CD14-positive monocyte (primary cell): ENCODE measurements around the gene ARMH3. TPM values are rescaled to one million over a fixed set of nuclear protein-coding genes. Genes with fewer than 3 reads are reported as not detected.
A peak's percentile ranks its signal among the peaks of the same experiment; 100 is the strongest.

ENCODE experiments used
- DNase-seq, 3 donors: peaks; one replicate each; pipeline ENCODE4 v3.0.0-alpha.2; 2011 to 2022
- H2AFZ ChIP-seq: 2 replicates; pipeline ENCODE4 v1.6.0; 2012; ENCODE audit warnings: mild to moderate bottlenecking, low read depth, low read length, inconsistent platforms; ENCODE audit not compliant: insufficient read depth, poor library complexity, severe bottlenecking
- H3K27ac ChIP-seq, 2 donors: 1 replicate in 1 of 2; 2 replicates in 1 of 2; pipeline ENCODE4 v1.5.1; 2012 to 2013; ENCODE audit warnings: low read length in 2 of 2, control low read depth in 1 of 2, inconsistent platforms in 1 of 2, low read depth in 1 of 2, mild to moderate bottlenecking in 1 of 2
- H3K27me3 ChIP-seq, 2 donors: one replicate each; pipeline versions ENCODE4 v1.6.0 to v1.6.1; 2011 to 2013; ENCODE audit warnings: low read length in 2 of 2; ENCODE audit not compliant: control insufficient read depth in 2 of 2, insufficient read depth in 2 of 2
- H3K36me3 ChIP-seq, 2 donors: replicated peaks in 1 of 2; 1 replicate in 1 of 2; 2 replicates in 1 of 2; pipeline versions ENCODE4 v1.5.1 to v1.6.1; 2012 to 2013; ENCODE audit warnings: low read length in 2 of 2, control low read depth in 1 of 2, inconsistent platforms in 1 of 2, mild to moderate bottlenecking in 1 of 2; ENCODE audit not compliant: insufficient read depth in 2 of 2, control insufficient read depth in 1 of 2
- H3K4me1 ChIP-seq, 2 donors: 1 replicate in 1 of 2; 2 replicates in 1 of 2; pipeline versions ENCODE4 v1.5.1 to v1.6.1; 2012 to 2013; ENCODE audit warnings: low read length in 2 of 2, control low read depth in 1 of 2, inconsistent platforms in 1 of 2, mild to moderate bottlenecking in 1 of 2, moderate library complexity in 1 of 2; ENCODE audit not compliant: insufficient read depth in 2 of 2, control insufficient read depth in 1 of 2
- H3K4me2 ChIP-seq: replicated peaks from 2 replicates; pipeline ENCODE3; 2012; ENCODE audit warnings: low read length, moderate library complexity, mild to moderate bottlenecking; ENCODE audit not compliant: poor library complexity, severe bottlenecking; ENCODE audit errors: extremely low read depth
- H3K4me3 ChIP-seq, 3 experiments: fragments of 200-600 bp in 1 of 3; sonication (generic) in 1 of 3; replicated peaks in 1 of 3; 1 replicate in 2 of 3; 2 replicates in 1 of 3; pipeline ENCODE4 v1.5.1; 2011 to 2013; ENCODE audit warnings: low read length in 3 of 3, mild to moderate bottlenecking in 3 of 3, control low read depth in 2 of 3, low read depth in 2 of 3, inconsistent platforms in 1 of 3, moderate library complexity in 1 of 3
- H3K79me2 ChIP-seq: 2 replicates; pipeline ENCODE4 v1.6.0; 2012; ENCODE audit warnings: mild to moderate bottlenecking, control low read depth, inconsistent platforms, low read length, moderate library complexity; ENCODE audit not compliant: insufficient read depth
- H3K9ac ChIP-seq: 2 replicates; pipeline ENCODE4 v1.6.0; 2017; ENCODE audit warnings: low read length, mild to moderate bottlenecking; ENCODE audit not compliant: insufficient read depth, poor library complexity, severe bottlenecking
- H3K9me3 ChIP-seq, 2 donors: replicated peaks in 1 of 2; 1 replicate in 1 of 2; 2 replicates in 1 of 2; pipeline versions ENCODE4 v1.5.1 to v1.6.1; 2012 to 2013; ENCODE audit warnings: low read length in 2 of 2, control low read depth in 1 of 2; ENCODE audit not compliant: control insufficient read depth in 1 of 2, insufficient read depth in 1 of 2
- H4K20me1 ChIP-seq: 2 replicates; pipeline ENCODE4 v1.6.0; 2012; ENCODE audit warnings: mild to moderate bottlenecking, low read length, control low read depth, moderate library complexity; ENCODE audit not compliant: insufficient read depth
- H3K27ac Mint-ChIP-seq, 7 donors: one replicate each; pipeline ENCODE4 v1.8.0; 2020; ENCODE audit warnings: mild to moderate bottlenecking in 7 of 7, mixed read lengths in 7 of 7, moderate library complexity in 6 of 7, inconsistent platforms in 2 of 7
- H3K27me3 Mint-ChIP-seq, 3 donors: one replicate each; pipeline ENCODE4 v1.8.0; 2021 to 2022; ENCODE audit warnings: low read depth in 3 of 3, mild to moderate bottlenecking in 3 of 3, mixed read lengths in 3 of 3, moderate library complexity in 3 of 3, inconsistent platforms in 1 of 3
- H3K36me3 Mint-ChIP-seq, 2 donors: one replicate each; pipeline ENCODE4 v1.8.0; 2020; ENCODE audit warnings: mixed read lengths in 2 of 2, inconsistent platforms in 1 of 2, mild to moderate bottlenecking in 1 of 2
- H3K4me1 Mint-ChIP-seq: one replicate; pipeline ENCODE4 v1.8.0; 2020; ENCODE audit warnings: mild to moderate bottlenecking, mixed read lengths
- H3K4me3 Mint-ChIP-seq, 2 donors: one replicate each; pipeline ENCODE4 v1.8.0; 2020; ENCODE audit warnings: mild to moderate bottlenecking in 2 of 2, mixed read lengths in 2 of 2, moderate library complexity in 1 of 2
- H3K9me3 Mint-ChIP-seq, 7 donors: one replicate each; pipeline ENCODE4 v1.8.0; 2020 to 2022; ENCODE audit warnings: mixed read lengths in 7 of 7, mild to moderate bottlenecking in 6 of 7, moderate library complexity in 6 of 7, inconsistent platforms in 2 of 7
- CTCF ChIP-seq: fragments of 200-600 bp; IDR thresholded peaks from one replicate; pipeline ENCODE4 v1.8.0; 2022; ENCODE audit warnings: antibody characterized with exemption, mild to moderate bottlenecking
- WGBS: methylation state at CpG from one replicate; pipeline ENCODE4 v1.1.5; 2013; ENCODE audit warnings: missing lambda C conversion rate; ENCODE audit not compliant: insufficient coverage; 5-methylcytosine and 5-hydroxymethylcytosine counted together
- intact Hi-C, 2 donors: fragments of 100-400 bp; cut with micrococcal nuclease; formaldehyde crosslinking; loops; one replicate each; pipeline versions ENCODE4 v1.15.0 to v1.15.1; 2023
- polyA plus RNA-seq, 3 donors: library from polyadenylated mRNA; depleted of rRNA in 1 of 3; unstranded in 2 of 3; stranded (reverse) in 1 of 3; fragments of 300-500 nt in 2 of 3; fragments of >200 nt in 1 of 3; fragmentation: Illumina TruSeq in 2 of 3; gene quantifications; 1 replicate in 2 of 3; 2 replicates in 1 of 3; pipeline ENCODE4 v1.2.3, GENCODE V29; 2012 to 2021

ARMH3 gene
- polyA plus RNA-seq, 3 donors = 20.4 to 26.3 (median 22.1) TPM

GRCh38 chr10:101812606-101813005 lies 243.4 kb downstream of the ARMH3 start:
- Mint-ChIP-seq H3K27ac (peak overlapping the region in 1 of 7 donors; percentile 15), H3K27me3 (no peaks in the 10 kb centered on the region), H3K36me3 (peaks cover 37 to 65% of the 10 kb centered on the region in 2 donors), H3K4me1 (peaks cover 36% of the 10 kb centered on the region), H3K4me3 (no peak overlapping the region), H3K9me3 (no peaks in the 10 kb centered on the region)
- Histone ChIP-seq H3K4me2 (no peak overlapping the region), H3K4me3 (no peak overlapping the region), H4K20me1 (peaks cover 100% of the 10 kb centered on the region), H3K4me1 (peaks cover 19 to 30% of the 10 kb centered on the region in 2 donors), H3K9ac (no peak overlapping the region), H2AFZ (no peak overlapping the region), H3K27me3 (no peaks in the 10 kb centered on the region), H3K79me2 (peaks cover 97% of the 10 kb centered on the region), H3K36me3 (peaks cover 50 to 61% of the 10 kb centered on the region in 2 donors), H3K9me3 (no peaks in the 10 kb centered on the region), H3K27ac (no peak overlapping the region)
- TF ChIP-seq CTCF = no peak
- DNase-seq = no peak
- 100% methylated on average over 1 of the region's 4 CpGs for WGBS
- intact Hi-C loops = loop anchor here in 1 of 2 donors (10.0 kb wide), 1 partner anchor 458 kb away; the partner anchor contains the start of gene BTRC

GRCh38 chr10:101807158-101807557 lies 248.8 kb downstream of the ARMH3 start:
- H2AFZ ChIP-seq = no peak overlapping the region
- no peaks in the 10 kb centered on the region for H3K4me1 ChIP-seq
- H3K27ac Mint-ChIP-seq = peak overlapping the region in 1 of 7 donors; percentile 62
- H3K79me2 ChIP-seq = peaks cover 64% of the 10 kb centered on the region
- H3K4me3 Mint-ChIP-seq = no peak overlapping the region
- H3K9me3 ChIP-seq = no peaks in the 10 kb centered on the region
- H3K27me3 Mint-ChIP-seq = no peaks in the 10 kb centered on the region
- H3K27ac ChIP-seq = no peak overlapping the region
- no peaks in the 10 kb centered on the region for H3K9me3 Mint-ChIP-seq
- no peaks in the 10 kb centered on the region for H3K4me1 Mint-ChIP-seq
- H3K4me3 ChIP-seq = no peak overlapping the region
- intact Hi-C loops = no loop called here
- H3K36me3 Mint-ChIP-seq = peaks cover 58 to 95% of the 10 kb centered on the region in 2 donors
- no peaks in the 10 kb centered on the region for H3K27me3 ChIP-seq
- H3K9ac ChIP-seq = no peak overlapping the region
- H3K36me3 ChIP-seq = peaks cover 90 to 100% of the 10 kb centered on the region in 2 donors
- peaks cover 98% of the 10 kb centered on the region for H4K20me1 ChIP-seq
- 100% methylated on average over 1 of the region's 1 CpG for WGBS
- TF ChIP-seq CTCF = no peak
- DNase-seq = no peak
- no peak overlapping the region for H3K4me2 ChIP-seq
